HCT116 (cell line): ENCODE results near the gene MTMR12. TPM values are rescaled to one million over a fixed set of nuclear protein-coding genes. Genes with fewer than 3 reads are reported as not detected.

ENCODE experiments used
- ATAC-seq: fragments of 200-7000 bp; cut with Tn5 transposase; 2 replicates; pipeline ENCODE4 v1.9.1; 2020; ENCODE audit warnings: mild to moderate bottlenecking, moderate library complexity
- BruUV-seq: library from RNA; stranded (reverse); fragments of 400-500 nt; replicated peaks from 2 replicates; lab custom pipeline; 2021; lab: Mats Ljungman, UMichigan
- CTCF ChIA-PET: fragments of 300-600 bp; sonication (Branson Sonifier 250); formaldehyde crosslinking; loops from one replicate; lab custom pipeline; 2021; ENCODE audit warnings: antibody characterized with exemption; lab: Charles Lee
- POLR2A ChIA-PET: fragments of 300-600, 350-600 bp; sonication (Branson Sonifier 250); formaldehyde crosslinking; loops from one replicate; lab custom pipeline; 2021; ENCODE audit warnings: antibody characterized with exemption; lab: Charles Lee
- RAD21 ChIA-PET, 2 experiments: fragments of 300-600 bp; sonication (Branson Sonifier 250); formaldehyde crosslinking; loops; one replicate each; lab custom pipeline; 2023; ENCODE audit warnings: low total read pairs in 2 of 2; ENCODE audit not compliant: uncharacterized antibody in 2 of 2, unreplicated experiment in 2 of 2, low non-redundant PET in 1 of 2; lab: Charles Lee
- DNase-seq: peaks from one replicate; pipeline ENCODE4 v3.0.0-alpha.2; 2010; ENCODE audit warnings: low read depth, low spot score
- H2AFZ ChIP-seq: fragments of 200-600 bp; shearing (Covaris generic), sonication (generic); 2 replicates; pipeline ENCODE4 v1.6.1; 2017; ENCODE audit warnings: low read depth, mixed run types, mixed read lengths, antibody characterized with exemption, low read length; ENCODE audit not compliant: poor library complexity, severe bottlenecking
- H3K27ac ChIP-seq: 2 replicates; pipeline ENCODE4 v1.5.1; 2012; ENCODE audit warnings: low read depth, low read length
- H3K27me3 ChIP-seq: fragments of 200-600 bp; sonication (generic); 2 replicates; pipeline ENCODE4 v1.6.1; 2016; ENCODE audit warnings: mixed run types, low read length, mixed read lengths; ENCODE audit not compliant: insufficient read depth
- H3K36me3 ChIP-seq, 2 experiments: fragments of 200-500 bp in 1 of 2; fragments of 200-600 bp in 1 of 2; sonication (Bioruptor generic) in 1 of 2; sonication (generic) in 1 of 2; 2 replicates each; pipeline versions ENCODE4 v1.5.1 to v1.6.1; 2014 to 2016; ENCODE audit warnings: low read length in 2 of 2, inconsistent platforms in 1 of 2, mixed read lengths in 1 of 2, mixed run types in 1 of 2; ENCODE audit not compliant: insufficient read depth in 2 of 2, control insufficient read depth in 1 of 2
- H3K4me1 ChIP-seq, 2 experiments: fragments of 200-600 bp in 1 of 2; sonication (generic) in 1 of 2; 2 replicates each; pipeline versions ENCODE4 v1.5.1 to v1.6.1; 2012 to 2017; ENCODE audit warnings: low read length in 2 of 2, inconsistent platforms in 1 of 2, mild to moderate bottlenecking in 1 of 2, mixed read lengths in 1 of 2, mixed run types in 1 of 2, moderate library complexity in 1 of 2; ENCODE audit not compliant: insufficient read depth in 2 of 2, control insufficient read depth in 1 of 2
- H3K4me2 ChIP-seq: fragments of 200-600 bp; sonication (generic); 2 replicates; pipeline ENCODE4 v1.6.1; 2017; ENCODE audit warnings: mixed run types, low read length, mixed read lengths
- H3K4me3 ChIP-seq, 2 experiments: fragments of 200-600 bp in 1 of 2; sonication (generic) in 1 of 2; replicated peaks in 1 of 2; 2 replicates each; pipeline ENCODE4 v1.5.1; 2011 to 2016; ENCODE audit warnings: low read length in 2 of 2, control low read depth in 1 of 2, low read depth in 1 of 2, mild to moderate bottlenecking in 1 of 2, mixed read lengths in 1 of 2, mixed run types in 1 of 2
- H3K79me2 ChIP-seq: fragments of 200-600 bp; sonication (generic); 2 replicates; pipeline ENCODE4 v1.6.1; 2017; ENCODE audit warnings: mild to moderate bottlenecking, mixed run types, low read length, moderate library complexity, mixed read lengths; ENCODE audit not compliant: insufficient read depth
- H3K9ac ChIP-seq: fragments of 200-600 bp; sonication (generic); 2 replicates; pipeline ENCODE4 v1.6.1; 2016; ENCODE audit warnings: low read length, mixed read lengths
- H3K9me2 ChIP-seq: fragments of 200-600 bp; sonication (generic), shearing (Covaris generic); 2 replicates; pipeline ENCODE4 v1.6.1; 2017; ENCODE audit warnings: mixed run types, mild to moderate bottlenecking, moderate library complexity; ENCODE audit not compliant: insufficient read depth
- H3K9me3 ChIP-seq, 2 experiments: fragments of 200-500 bp in 1 of 2; fragments of 200-600 bp in 1 of 2; sonication (Bioruptor generic) in 1 of 2; sonication (generic) in 1 of 2; 2 replicates each; pipeline ENCODE4 v1.6.1; 2014 to 2017; ENCODE audit warnings: low read length in 2 of 2, mixed read lengths in 2 of 2, inconsistent platforms in 1 of 2, low read depth in 1 of 2, mild to moderate bottlenecking in 1 of 2, mixed run types in 1 of 2, moderate library complexity in 1 of 2; ENCODE audit not compliant: control insufficient read depth in 1 of 2, insufficient read depth in 1 of 2
- H4K20me1 ChIP-seq: fragments of 200-600 bp; sonication (generic), shearing (Covaris generic); 2 replicates; pipeline ENCODE4 v1.6.1; 2017; ENCODE audit warnings: mixed run types, mild to moderate bottlenecking, moderate library complexity; ENCODE audit not compliant: insufficient read depth
- CBX3 ChIP-seq: IDR thresholded peaks from 2 replicates; pipeline ENCODE4 v1.6.1; 2012; ENCODE audit warnings: low read depth
- EZH2 ChIP-seq: fragments of 200-600 bp; sonication (generic); IDR thresholded peaks from 2 replicates; pipeline ENCODE4 v1.6.1; 2017; ENCODE audit warnings: antibody characterized with exemption, mixed run types
- EZH2phosphoT487 ChIP-seq: fragments of 200-600 bp; IDR thresholded peaks from 2 replicates; pipeline ENCODE4 v1.6.1; 2018; ENCODE audit warnings: antibody characterized with exemption, borderline replicate concordance
- FOSL1 ChIP-seq: IDR thresholded peaks from 2 replicates; pipeline ENCODE4 v1.6.1; 2012; ENCODE audit warnings: low read depth
- JUND ChIP-seq: IDR thresholded peaks from 2 replicates; pipeline ENCODE4 v1.6.1; 2012
- POLR2A ChIP-seq: IDR thresholded peaks from 2 replicates; pipeline ENCODE4 v1.7.0; 2011; ENCODE audit warnings: borderline replicate concordance; ENCODE audit not compliant: insufficient read depth, insufficient read length; ENCODE audit errors: extremely low read depth
- SP1 ChIP-seq: IDR thresholded peaks from 2 replicates; pipeline ENCODE4 v1.6.1; 2012; ENCODE audit warnings: low read depth
- ZBTB33 ChIP-seq: IDR thresholded peaks from 2 replicates; pipeline ENCODE4 v1.6.1; 2011; ENCODE audit warnings: mild to moderate bottlenecking, low read length, moderate library complexity; ENCODE audit not compliant: insufficient replicate concordance; ENCODE audit errors: extremely low read depth
- intact Hi-C: fragments of 100-400 bp; cut with micrococcal nuclease; formaldehyde crosslinking; loops from 2 replicates; pipeline ENCODE4 v1.10.0; 2022
- total RNA-seq: library from RNA; stranded (reverse); gene quantifications from one replicate; pipeline ENCODE4 v1.2.1, GENCODE V29; 2021; ENCODE audit not compliant: unreplicated experiment
- TF ChIP-seq, protein P1 (sequence below): IDR thresholded peaks from 2 replicates; pipeline ENCODE4 v1.6.1; 2012; ENCODE audit warnings: low read depth
- TF ChIP-seq, protein P2 (sequence below): IDR thresholded peaks from 2 replicates; pipeline ENCODE4 v1.6.1; 2012

The MTMR12 gene
- total RNA-seq, 1 experiment from 2014 or later, result 27.3 TPM

DNA sequence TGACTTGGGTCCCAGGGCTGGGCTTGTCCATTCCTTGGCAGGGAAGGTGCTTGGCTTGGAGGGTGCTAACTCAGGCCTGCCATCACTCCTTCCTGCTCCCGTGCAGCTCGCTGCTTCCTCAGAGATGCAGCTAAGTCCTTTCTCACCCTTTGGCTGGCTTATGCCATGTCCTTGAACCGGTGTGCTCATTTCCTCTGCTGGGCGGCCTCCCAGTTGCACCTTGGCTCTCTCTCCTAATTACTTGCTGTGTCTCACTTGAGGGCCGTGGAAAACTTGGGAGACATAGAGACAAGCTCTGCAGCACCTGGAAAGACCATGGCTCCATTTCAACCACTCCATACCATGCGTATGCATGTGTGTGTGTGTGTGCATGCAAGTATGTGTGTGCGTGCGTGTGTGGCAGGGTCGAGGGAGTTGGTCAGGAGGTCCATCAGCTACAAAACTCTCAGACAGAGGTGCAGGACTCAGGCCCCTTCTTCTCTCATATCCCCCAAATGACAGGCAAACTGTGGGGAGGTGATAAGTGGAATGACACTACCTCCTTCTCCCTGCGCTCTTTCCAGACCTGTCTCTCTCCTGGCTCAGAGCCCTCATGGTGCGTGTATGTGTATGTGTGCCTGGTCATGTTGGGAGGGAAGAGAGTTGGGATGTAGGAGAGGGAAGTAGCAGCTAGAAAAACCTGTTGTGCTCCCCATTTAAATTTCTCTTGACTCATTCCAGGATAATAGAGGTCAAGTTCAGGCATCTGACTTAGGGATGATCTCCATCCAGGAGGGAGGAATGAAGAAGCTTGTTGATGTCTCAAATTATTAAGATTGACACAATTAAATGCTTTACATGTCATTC, 17.6 kb upstream of the MTMR12 start:
- Histone ChIP-seq H3K9me2 (no peaks in the 10 kb centered on the region), H3K4me3 (no peak overlapping the region), H3K27ac (no peak overlapping the region)
- no TSS peak for BruUV-seq
- RAD21 ChIA-PET, result interaction anchor here (1.3 to 1.9 kb wide), 2 partner anchors 98 kb away, joined by 5 to 8 read pairs; no protein-coding TSS in a partner anchor
- POLR2A ChIA-PET, result no interaction called here
- TF ChIP-seq EZH2phosphoT487 (no peak), EZH2 (no peak), ZBTB33 (no peak), POLR2A (no peak), SP1 (no peak), FOSL1 (no peak), CBX3 (no peak), JUND (no peak)
- TF ChIP-seq, protein P1, sequence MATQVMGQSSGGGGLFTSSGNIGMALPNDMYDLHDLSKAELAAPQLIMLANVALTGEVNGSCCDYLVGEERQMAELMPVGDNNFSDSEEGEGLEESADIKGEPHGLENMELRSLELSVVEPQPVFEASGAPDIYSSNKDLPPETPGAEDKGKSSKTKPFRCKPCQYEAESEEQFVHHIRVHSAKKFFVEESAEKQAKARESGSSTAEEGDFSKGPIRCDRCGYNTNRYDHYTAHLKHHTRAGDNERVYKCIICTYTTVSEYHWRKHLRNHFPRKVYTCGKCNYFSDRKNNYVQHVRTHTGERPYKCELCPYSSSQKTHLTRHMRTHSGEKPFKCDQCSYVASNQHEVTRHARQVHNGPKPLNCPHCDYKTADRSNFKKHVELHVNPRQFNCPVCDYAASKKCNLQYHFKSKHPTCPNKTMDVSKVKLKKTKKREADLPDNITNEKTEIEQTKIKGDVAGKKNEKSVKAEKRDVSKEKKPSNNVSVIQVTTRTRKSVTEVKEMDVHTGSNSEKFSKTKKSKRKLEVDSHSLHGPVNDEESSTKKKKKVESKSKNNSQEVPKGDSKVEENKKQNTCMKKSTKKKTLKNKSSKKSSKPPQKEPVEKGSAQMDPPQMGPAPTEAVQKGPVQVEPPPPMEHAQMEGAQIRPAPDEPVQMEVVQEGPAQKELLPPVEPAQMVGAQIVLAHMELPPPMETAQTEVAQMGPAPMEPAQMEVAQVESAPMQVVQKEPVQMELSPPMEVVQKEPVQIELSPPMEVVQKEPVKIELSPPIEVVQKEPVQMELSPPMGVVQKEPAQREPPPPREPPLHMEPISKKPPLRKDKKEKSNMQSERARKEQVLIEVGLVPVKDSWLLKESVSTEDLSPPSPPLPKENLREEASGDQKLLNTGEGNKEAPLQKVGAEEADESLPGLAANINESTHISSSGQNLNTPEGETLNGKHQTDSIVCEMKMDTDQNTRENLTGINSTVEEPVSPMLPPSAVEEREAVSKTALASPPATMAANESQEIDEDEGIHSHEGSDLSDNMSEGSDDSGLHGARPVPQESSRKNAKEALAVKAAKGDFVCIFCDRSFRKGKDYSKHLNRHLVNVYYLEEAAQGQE, result no peak
- TF ChIP-seq, protein P2, sequence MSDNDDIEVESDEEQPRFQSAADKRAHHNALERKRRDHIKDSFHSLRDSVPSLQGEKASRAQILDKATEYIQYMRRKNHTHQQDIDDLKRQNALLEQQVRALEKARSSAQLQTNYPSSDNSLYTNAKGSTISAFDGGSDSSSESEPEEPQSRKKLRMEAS, result no peak
- TF ChIP-seq, all 23 proteins: peak for 0
- CTCF ChIA-PET, result interaction anchor here (0.6 to 3.4 kb wide), 3 partner anchors 9 to 98 kb away, joined by 3 to 40 read pairs (median 5); no protein-coding TSS in a partner anchor
- intact Hi-C loops, result no loop called here
- Histone ChIP-seq H3K9ac (no peak overlapping the region), H3K9me3 (no peaks in the 10 kb centered on the region), H3K4me2 (no peak overlapping the region), H3K27me3 (no peaks in the 10 kb centered on the region), H3K36me3 (no peaks in the 10 kb centered on the region), H4K20me1 (no peaks in the 10 kb centered on the region), H2AFZ (no peak overlapping the region), H3K79me2 (no peaks in the 10 kb centered on the region), H3K4me1 (peaks cover 11 to 19% of the 10 kb centered on the region in 2 experiments)
- no peak for ATAC-seq
- no peak for DNase-seq
